ENCODE measurements around the gene MAP6D1.

The MAP6D1 gene

DNA sequence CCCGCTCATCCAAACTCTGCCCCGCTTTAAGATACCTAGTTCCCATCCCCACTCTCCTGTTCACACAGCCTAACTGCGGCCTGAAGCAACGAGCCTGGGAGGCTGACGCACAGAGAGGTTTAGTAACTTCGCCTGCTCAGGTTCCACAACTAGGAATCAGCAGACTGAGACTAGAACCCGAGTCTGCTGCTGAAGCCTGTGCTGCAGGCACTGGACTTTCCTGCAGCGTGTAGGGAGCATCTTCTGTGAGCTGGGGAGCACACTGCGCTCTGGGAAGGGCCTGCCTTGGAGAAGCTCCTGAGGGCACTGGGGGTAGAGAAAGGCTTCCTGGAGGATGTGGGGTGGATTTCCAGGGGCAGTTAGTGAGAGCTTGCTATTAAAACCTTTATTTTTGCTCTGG, 4.8 kb upstream of the MAP6D1 start:
- no peak for ATAC-seq
- no peak for TF ChIP-seq ISL1 (CRISPR knock-in tag; IDR thresholded peaks at IDR 0.05)
- no peak for TF ChIP-seq ZFP3 (CRISPR knock-in tag; IDR thresholded peaks at IDR 0.05)
- no peak for TF ChIP-seq POU6F1 (CRISPR knock-in tag; IDR thresholded peaks at IDR 0.05; ENCODE audit: borderline replicate concordance, low read depth)
- TF ChIP-seq ZNF8 (CRISPR knock-in tag; IDR thresholded peaks at IDR 0.05) = no peak
- TF ChIP-seq, protein P1, sequence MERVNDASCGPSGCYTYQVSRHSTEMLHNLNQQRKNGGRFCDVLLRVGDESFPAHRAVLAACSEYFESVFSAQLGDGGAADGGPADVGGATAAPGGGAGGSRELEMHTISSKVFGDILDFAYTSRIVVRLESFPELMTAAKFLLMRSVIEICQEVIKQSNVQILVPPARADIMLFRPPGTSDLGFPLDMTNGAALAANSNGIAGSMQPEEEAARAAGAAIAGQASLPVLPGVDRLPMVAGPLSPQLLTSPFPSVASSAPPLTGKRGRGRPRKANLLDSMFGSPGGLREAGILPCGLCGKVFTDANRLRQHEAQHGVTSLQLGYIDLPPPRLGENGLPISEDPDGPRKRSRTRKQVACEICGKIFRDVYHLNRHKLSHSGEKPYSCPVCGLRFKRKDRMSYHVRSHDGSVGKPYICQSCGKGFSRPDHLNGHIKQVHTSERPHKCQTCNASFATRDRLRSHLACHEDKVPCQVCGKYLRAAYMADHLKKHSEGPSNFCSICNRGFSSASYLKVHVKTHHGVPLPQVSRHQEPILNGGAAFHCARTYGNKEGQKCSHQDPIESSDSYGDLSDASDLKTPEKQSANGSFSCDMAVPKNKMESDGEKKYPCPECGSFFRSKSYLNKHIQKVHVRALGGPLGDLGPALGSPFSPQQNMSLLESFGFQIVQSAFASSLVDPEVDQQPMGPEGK (CRISPR knock-in tag; IDR thresholded peaks at IDR 0.05; ENCODE audit: borderline replicate concordance) = no peak
- no peak for TF ChIP-seq ARNTL (CRISPR knock-in tag; IDR thresholded peaks at IDR 0.05; ENCODE audit: borderline replicate concordance, low read depth)
- TF ChIP-seq ZC3H10 (CRISPR knock-in tag; IDR thresholded peaks at IDR 0.05) = no peak
- TF ChIP-seq, protein P2, sequence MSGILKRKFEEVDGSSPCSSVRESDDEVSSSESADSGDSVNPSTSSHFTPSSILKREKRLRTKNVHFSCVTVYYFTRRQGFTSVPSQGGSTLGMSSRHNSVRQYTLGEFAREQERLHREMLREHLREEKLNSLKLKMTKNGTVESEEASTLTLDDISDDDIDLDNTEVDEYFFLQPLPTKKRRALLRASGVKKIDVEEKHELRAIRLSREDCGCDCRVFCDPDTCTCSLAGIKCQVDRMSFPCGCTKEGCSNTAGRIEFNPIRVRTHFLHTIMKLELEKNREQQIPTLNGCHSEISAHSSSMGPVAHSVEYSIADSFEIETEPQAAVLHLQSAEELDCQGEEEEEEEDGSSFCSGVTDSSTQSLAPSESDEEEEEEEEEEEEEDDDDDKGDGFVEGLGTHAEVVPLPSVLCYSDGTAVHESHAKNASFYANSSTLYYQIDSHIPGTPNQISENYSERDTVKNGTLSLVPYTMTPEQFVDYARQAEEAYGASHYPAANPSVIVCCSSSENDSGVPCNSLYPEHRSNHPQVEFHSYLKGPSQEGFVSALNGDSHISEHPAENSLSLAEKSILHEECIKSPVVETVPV (CRISPR knock-in tag; IDR thresholded peaks at IDR 0.05) = no peak
- TF ChIP-seq, protein P3, sequence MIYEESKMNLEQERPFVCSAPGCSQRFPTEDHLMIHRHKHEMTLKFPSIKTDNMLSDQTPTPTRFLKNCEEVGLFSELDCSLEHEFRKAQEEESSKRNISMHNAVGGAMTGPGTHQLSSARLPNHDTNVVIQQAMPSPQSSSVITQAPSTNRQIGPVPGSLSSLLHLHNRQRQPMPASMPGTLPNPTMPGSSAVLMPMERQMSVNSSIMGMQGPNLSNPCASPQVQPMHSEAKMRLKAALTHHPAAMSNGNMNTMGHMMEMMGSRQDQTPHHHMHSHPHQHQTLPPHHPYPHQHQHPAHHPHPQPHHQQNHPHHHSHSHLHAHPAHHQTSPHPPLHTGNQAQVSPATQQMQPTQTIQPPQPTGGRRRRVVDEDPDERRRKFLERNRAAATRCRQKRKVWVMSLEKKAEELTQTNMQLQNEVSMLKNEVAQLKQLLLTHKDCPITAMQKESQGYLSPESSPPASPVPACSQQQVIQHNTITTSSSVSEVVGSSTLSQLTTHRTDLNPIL (CRISPR knock-in tag; IDR thresholded peaks at IDR 0.05; ENCODE audit: low read depth) = no peak
- TF ChIP-seq RARB (CRISPR knock-in tag; IDR thresholded peaks at IDR 0.05) = no peak
- TF ChIP-seq TCF4 (CRISPR knock-in tag; IDR thresholded peaks at IDR 0.05; ENCODE audit: borderline replicate concordance) = no peak
- TF ChIP-seq, protein P4, sequence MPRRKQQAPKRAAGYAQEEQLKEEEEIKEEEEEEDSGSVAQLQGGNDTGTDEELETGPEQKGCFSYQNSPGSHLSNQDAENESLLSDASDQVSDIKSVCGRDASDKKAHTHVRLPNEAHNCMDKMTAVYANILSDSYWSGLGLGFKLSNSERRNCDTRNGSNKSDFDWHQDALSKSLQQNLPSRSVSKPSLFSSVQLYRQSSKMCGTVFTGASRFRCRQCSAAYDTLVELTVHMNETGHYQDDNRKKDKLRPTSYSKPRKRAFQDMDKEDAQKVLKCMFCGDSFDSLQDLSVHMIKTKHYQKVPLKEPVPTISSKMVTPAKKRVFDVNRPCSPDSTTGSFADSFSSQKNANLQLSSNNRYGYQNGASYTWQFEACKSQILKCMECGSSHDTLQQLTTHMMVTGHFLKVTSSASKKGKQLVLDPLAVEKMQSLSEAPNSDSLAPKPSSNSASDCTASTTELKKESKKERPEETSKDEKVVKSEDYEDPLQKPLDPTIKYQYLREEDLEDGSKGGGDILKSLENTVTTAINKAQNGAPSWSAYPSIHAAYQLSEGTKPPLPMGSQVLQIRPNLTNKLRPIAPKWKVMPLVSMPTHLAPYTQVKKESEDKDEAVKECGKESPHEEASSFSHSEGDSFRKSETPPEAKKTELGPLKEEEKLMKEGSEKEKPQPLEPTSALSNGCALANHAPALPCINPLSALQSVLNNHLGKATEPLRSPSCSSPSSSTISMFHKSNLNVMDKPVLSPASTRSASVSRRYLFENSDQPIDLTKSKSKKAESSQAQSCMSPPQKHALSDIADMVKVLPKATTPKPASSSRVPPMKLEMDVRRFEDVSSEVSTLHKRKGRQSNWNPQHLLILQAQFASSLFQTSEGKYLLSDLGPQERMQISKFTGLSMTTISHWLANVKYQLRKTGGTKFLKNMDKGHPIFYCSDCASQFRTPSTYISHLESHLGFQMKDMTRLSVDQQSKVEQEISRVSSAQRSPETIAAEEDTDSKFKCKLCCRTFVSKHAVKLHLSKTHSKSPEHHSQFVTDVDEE (CRISPR knock-in tag; IDR thresholded peaks at IDR 0.05) = no peak
- no peak for TF ChIP-seq ESRRG (CRISPR knock-in tag; IDR thresholded peaks at IDR 0.05)

- ATAC-seq = no peak
- TF ChIP-seq BACH2 (CRISPR knock-in tag; IDR thresholded peaks at IDR 0.05; ENCODE audit: borderline replicate concordance) = no peak
- TF ChIP-seq, protein P3 (CRISPR knock-in tag; IDR thresholded peaks at IDR 0.05; ENCODE audit: low read depth) = no peak
- no peak for TF ChIP-seq POU6F1 (CRISPR knock-in tag; IDR thresholded peaks at IDR 0.05; ENCODE audit: borderline replicate concordance, low read depth)
- TF ChIP-seq ZNF565 (CRISPR knock-in tag; conservative IDR thresholded peaks at IDR 0.05; ENCODE audit: low read depth) = no peak
- TF ChIP-seq PPARA (CRISPR knock-in tag; IDR thresholded peaks at IDR 0.05; ENCODE audit: borderline replicate concordance) = no peak
- TF ChIP-seq, protein P4 (CRISPR knock-in tag; IDR thresholded peaks at IDR 0.05) = no peak
- TF ChIP-seq SNAI2 (CRISPR knock-in tag; IDR thresholded peaks at IDR 0.05) = no peak
- no peak for TF ChIP-seq ZFP3 (CRISPR knock-in tag; IDR thresholded peaks at IDR 0.05)
- no peak for TF ChIP-seq ISL1 (CRISPR knock-in tag; IDR thresholded peaks at IDR 0.05)
- no peak for TF ChIP-seq GLIS3 (CRISPR knock-in tag; IDR thresholded peaks at IDR 0.05)
- TF ChIP-seq ARNTL (CRISPR knock-in tag; IDR thresholded peaks at IDR 0.05; ENCODE audit: borderline replicate concordance, low read depth) = no peak
- no peak for TF ChIP-seq CSDC2 (CRISPR knock-in tag; IDR thresholded peaks at IDR 0.05)
Measured at GRCh38 chr3:183829466-183829865, 4.1 kb upstream of the MAP6D1 start.
